CD4-positive, alpha-beta memory T cell (primary cell): ENCODE results near the gene STRN. TPM values are rescaled to one million over a fixed set of nuclear protein-coding genes. Genes with fewer than 3 reads are reported as not detected.
A peak's percentile ranks its signal among the peaks of the same experiment; 100 is the strongest.
"Not testable (repeated sequence)": the region's sequence is repeated elsewhere in the genome, so short reads cannot be mapped to it uniquely, and the experiment has no call there.

ENCODE experiments used
- CTCF ChIA-PET: fragments of 350-600 bp; sonication (Branson Sonifier 250); formaldehyde crosslinking; loops from one replicate; lab custom pipeline; 2021; ENCODE audit warnings: inconsistent platforms; ENCODE audit not compliant: partially characterized antibody; lab: Charles Lee
- POLR2A ChIA-PET: fragments of 350-600 bp; sonication (Branson Sonifier 250); formaldehyde crosslinking; loops from one replicate; lab custom pipeline; 2021; ENCODE audit not compliant: partially characterized antibody; lab: Charles Lee
- DNase-seq, 5 donors: peaks; one replicate each; pipeline versions ENCODE4 v3.0.0 to v3.0.0-alpha.2; 2020 to 2022; ENCODE audit warnings: mixed read lengths in 1 of 5
- H3K27ac ChIP-seq: one replicate; pipeline ENCODE4 v1.7.0; 2013; ENCODE audit warnings: low read depth, low read length
- H3K27me3 ChIP-seq: 2 replicates; pipeline ENCODE4 v1.7.0; 2013; ENCODE audit warnings: mild to moderate bottlenecking, low read length, moderate library complexity; ENCODE audit not compliant: insufficient read depth
- H3K36me3 ChIP-seq: 2 replicates; pipeline ENCODE4 v1.7.0; 2013; ENCODE audit warnings: mild to moderate bottlenecking, low read length, moderate library complexity; ENCODE audit not compliant: insufficient read depth
- H3K4me1 ChIP-seq: 2 replicates; pipeline ENCODE4 v1.7.0; 2013; ENCODE audit warnings: mild to moderate bottlenecking, low read length, moderate library complexity; ENCODE audit not compliant: insufficient read depth
- H3K4me3 ChIP-seq, 2 donors: one replicate each; pipeline ENCODE4 v1.7.0; 2013; ENCODE audit warnings: low read length in 2 of 2, mild to moderate bottlenecking in 1 of 2
- H3K9me3 ChIP-seq, 2 donors: one replicate each; pipeline ENCODE4 v1.7.0; 2013; ENCODE audit warnings: low read length in 2 of 2, control low read depth in 1 of 2; ENCODE audit not compliant: control insufficient read depth in 1 of 2
- H3K27ac Mint-ChIP-seq, 7 donors: one replicate each; pipeline ENCODE4 v1.8.0; 2020 to 2021; ENCODE audit warnings: mixed read lengths in 7 of 7, mild to moderate bottlenecking in 6 of 7, inconsistent platforms in 3 of 7, moderate library complexity in 3 of 7
- H3K27me3 Mint-ChIP-seq, 2 donors: one replicate each; pipeline ENCODE4 v1.8.0; 2020 to 2021; ENCODE audit warnings: mixed read lengths in 2 of 2
- H3K36me3 Mint-ChIP-seq, 2 donors: one replicate each; pipeline ENCODE4 v1.8.0; 2020 to 2021; ENCODE audit warnings: mixed read lengths in 2 of 2, inconsistent platforms in 1 of 2, mild to moderate bottlenecking in 1 of 2
- H3K4me1 Mint-ChIP-seq, 4 donors: one replicate each; pipeline ENCODE4 v1.8.0; 2020 to 2021; ENCODE audit warnings: mixed read lengths in 4 of 4, mild to moderate bottlenecking in 1 of 4
- H3K4me3 Mint-ChIP-seq, 8 donors: one replicate each; pipeline ENCODE4 v1.8.0; 2020 to 2021; ENCODE audit warnings: mixed read lengths in 8 of 8, mild to moderate bottlenecking in 7 of 8, moderate library complexity in 6 of 8, inconsistent platforms in 3 of 8
- H3K9me3 Mint-ChIP-seq, 8 donors: one replicate each; pipeline ENCODE4 v1.8.0; 2020 to 2021; ENCODE audit warnings: mixed read lengths in 8 of 8, mild to moderate bottlenecking in 5 of 8, inconsistent platforms in 3 of 8, moderate library complexity in 1 of 8
- intact Hi-C: fragments of 100-400 bp; cut with micrococcal nuclease; formaldehyde crosslinking; loops from one replicate; pipeline ENCODE4 v1.15.1; 2023
- polyA plus RNA-seq, 2 donors: library from polyadenylated mRNA; unstranded; fragments of 300-500 nt; fragmentation: Illumina TruSeq; gene quantifications; one replicate each; pipeline ENCODE4 v1.2.3, GENCODE V29; 2021
- total RNA-seq, 2 experiments: library from RNA; stranded (reverse); gene quantifications; one replicate each; pipeline ENCODE4 v1.2.3, GENCODE V29; 2021

Gene STRN
- total and polyA plus RNA-seq, 4 experiments from 2014 or later, result 6.7 to 33.4 (median 19.6) TPM

DNA sequence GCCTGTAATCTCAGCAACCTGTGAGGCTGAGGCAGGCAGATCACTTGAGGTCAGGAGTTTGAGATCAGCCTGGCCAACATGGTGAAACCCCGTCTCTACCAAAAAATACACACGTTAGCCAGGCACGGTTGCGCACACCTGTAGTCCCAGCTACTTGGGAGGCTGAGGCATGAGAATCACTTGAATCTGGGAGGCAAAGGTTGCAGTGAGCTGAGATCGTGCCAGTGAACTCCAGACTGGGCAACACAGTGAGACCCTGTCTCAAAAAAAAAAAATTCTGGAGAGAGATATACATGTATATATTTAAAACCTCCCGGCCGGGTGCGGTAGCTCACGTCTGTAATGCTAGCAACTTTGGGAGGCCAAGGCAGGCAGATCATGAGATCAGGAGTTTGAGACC, 33.1 kb upstream of the STRN start:
- H3K4me3 Mint-ChIP-seq, H3K27me3 ChIP-seq, H3K4me1 Mint-ChIP-seq, H3K4me3 ChIP-seq, H3K27ac ChIP-seq, H3K27ac Mint-ChIP-seq, CTCF ChIA-PET, H3K9me3 Mint-ChIP-seq, intact Hi-C loops, H3K9me3 ChIP-seq, H3K27me3 Mint-ChIP-seq, H3K4me1 ChIP-seq, POLR2A ChIA-PET, DNase-seq: not testable (repeated sequence)
- peaks cover 30% of the 10 kb centered on the region for H3K36me3 ChIP-seq
- peaks cover 37 to 63% of the 10 kb centered on the region in 2 donors for H3K36me3 Mint-ChIP-seq

DNA sequence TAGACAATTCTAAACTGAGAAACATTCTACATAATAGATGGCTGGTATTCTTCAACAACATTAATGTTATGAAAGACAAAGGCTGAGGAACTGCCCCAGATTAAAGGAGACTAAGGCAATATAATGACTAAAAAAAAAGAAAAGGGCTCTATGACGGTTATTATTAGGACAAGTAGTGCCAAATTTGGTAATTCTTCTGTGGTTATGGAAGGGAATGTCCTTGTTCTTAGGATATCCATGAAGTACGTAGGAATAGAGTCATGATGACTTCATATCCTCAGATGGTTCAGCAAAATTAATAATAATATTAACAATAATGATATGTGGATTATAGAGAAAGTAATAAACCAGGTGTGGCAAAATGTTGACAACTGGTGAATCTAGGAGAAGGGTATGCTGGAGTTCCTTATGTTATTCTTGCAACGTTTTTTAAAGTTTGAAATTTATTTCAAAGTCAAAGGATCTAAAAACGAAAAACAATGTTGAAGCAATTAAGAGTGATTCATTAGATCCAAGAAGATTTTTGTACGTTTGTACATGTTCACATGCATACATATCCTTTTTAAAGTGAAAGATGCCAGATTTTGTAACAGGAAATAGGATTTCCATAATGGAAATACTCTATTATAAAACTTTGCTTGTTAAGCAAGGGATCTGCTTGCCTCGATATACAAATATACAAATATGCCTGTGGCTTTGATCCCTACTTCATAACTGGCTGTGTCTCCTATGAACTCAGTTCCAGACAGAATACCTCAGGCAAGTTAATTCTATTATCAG, 27.7 kb upstream of the STRN start:
- DNase-seq, result no peak
- no peaks in the 10 kb centered on the region for H3K9me3 ChIP-seq
- POLR2A ChIA-PET, result no interaction called here
- CTCF ChIA-PET, result interaction anchor here (0.7 kb wide), 1 partner anchor 802 kb away, joined by 3 read pairs; no protein-coding TSS in a partner anchor
- no peak overlapping the region for H3K4me3 ChIP-seq
- H3K4me1 ChIP-seq, result no peaks in the 10 kb centered on the region
- H3K9me3 Mint-ChIP-seq, result no peaks in the 10 kb centered on the region
- no peak overlapping the region for H3K4me3 Mint-ChIP-seq
- peaks cover 4% of the 10 kb centered on the region for H3K36me3 ChIP-seq
- no peak overlapping the region for H3K27ac Mint-ChIP-seq
- intact Hi-C loops, result no loop called here
- peaks cover 34 to 37% of the 10 kb centered on the region in 2 donors for H3K36me3 Mint-ChIP-seq
- no peak overlapping the region for H3K27ac ChIP-seq
- H3K27me3 Mint-ChIP-seq, result no peaks in the 10 kb centered on the region
- no peaks in the 10 kb centered on the region for H3K27me3 ChIP-seq
- H3K4me1 Mint-ChIP-seq, result peaks cover 0 to 1% (median 0%) of the 10 kb centered on the region in 4 donors

DNA sequence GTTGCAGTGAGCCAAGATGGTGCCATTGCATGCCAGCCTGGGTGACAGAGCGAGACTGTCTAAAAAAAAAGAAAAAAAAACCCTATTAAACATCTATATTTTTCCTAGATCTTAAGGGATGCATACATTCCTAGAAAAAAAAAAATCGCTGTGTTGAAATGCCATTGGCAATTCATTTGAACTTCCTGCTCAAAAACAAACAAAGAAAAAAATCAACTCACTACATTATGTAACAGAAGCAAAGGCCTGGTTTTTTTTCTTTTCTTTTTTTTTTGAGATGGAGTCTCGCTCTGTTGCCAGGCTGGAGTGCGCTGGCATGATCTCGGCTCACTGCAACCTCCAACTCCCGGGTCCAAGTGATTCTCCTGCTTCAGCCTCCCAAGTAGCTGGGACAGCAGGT, 21.7 kb upstream of the STRN start:
- Histone ChIP-seq H3K27ac (no peak overlapping the region), H3K27me3 (no peaks in the 10 kb centered on the region), H3K9me3 (no peaks in the 10 kb centered on the region), H3K4me3 (no peak overlapping the region), H3K36me3 (no peaks in the 10 kb centered on the region), H3K4me1 (no peaks in the 10 kb centered on the region)
- CTCF ChIA-PET, result no interaction called here
- H3K27ac Mint-ChIP-seq, result no peak overlapping the region
- H3K4me3 Mint-ChIP-seq, result no peak overlapping the region
- H3K36me3 Mint-ChIP-seq, result peaks cover 20 to 34% of the 10 kb centered on the region in 2 donors
- H3K9me3 Mint-ChIP-seq, result no peaks in the 10 kb centered on the region
- intact Hi-C loops, result no loop called here
- POLR2A ChIA-PET, result no interaction called here
- H3K4me1 Mint-ChIP-seq, result peaks cover 0 to 1% (median 0%) of the 10 kb centered on the region in 4 donors
- no peaks in the 10 kb centered on the region for H3K27me3 Mint-ChIP-seq
- DNase-seq, result no peak

DNA sequence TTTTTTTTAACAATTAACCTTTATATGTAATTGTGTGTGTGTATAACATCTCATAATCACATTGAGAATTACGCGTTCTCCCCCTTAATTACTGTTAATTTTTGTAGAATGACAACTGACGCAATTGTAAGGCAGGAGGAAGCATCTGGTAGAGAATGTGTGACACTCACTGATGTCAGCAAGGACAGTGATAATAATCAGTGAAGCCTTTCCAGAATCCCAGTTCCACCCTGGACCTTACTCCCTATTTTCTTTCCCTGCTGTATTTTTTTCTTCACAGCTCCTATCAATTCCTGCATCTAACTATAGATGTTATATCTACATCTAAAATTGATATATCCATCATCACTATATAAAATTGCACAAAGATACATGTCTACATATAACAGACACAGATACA, 16.1 kb upstream of the STRN start:
- Histone ChIP-seq H3K36me3 (peaks cover 6% of the 10 kb centered on the region), H3K27me3 (no peaks in the 10 kb centered on the region), H3K4me1 (no peaks in the 10 kb centered on the region), H3K9me3 (no peaks in the 10 kb centered on the region), H3K4me3 (no peak overlapping the region), H3K27ac (no peak overlapping the region)
- Mint-ChIP-seq H3K27ac (peak overlapping the region in 1 of 7 donors; percentile 15), H3K4me3 (no peak overlapping the region), H3K27me3 (no peaks in the 10 kb centered on the region), H3K4me1 (no peaks in the 10 kb centered on the region), H3K9me3 (peaks cover 0 to 5% (median 0%) of the 10 kb centered on the region in 8 donors), H3K36me3 (peaks cover 30 to 38% of the 10 kb centered on the region in 2 donors)
- DNase-seq, result no peak
- ChIA-PET POLR2A (interaction anchor here (0.7 to 4.3 kb wide), 2 partner anchors 13 to 15 kb away, joined by 3 to 17 read pairs; partner anchors contain the start of gene STRN), CTCF (no interaction called here)
- intact Hi-C loops, result no loop called here

DNA sequence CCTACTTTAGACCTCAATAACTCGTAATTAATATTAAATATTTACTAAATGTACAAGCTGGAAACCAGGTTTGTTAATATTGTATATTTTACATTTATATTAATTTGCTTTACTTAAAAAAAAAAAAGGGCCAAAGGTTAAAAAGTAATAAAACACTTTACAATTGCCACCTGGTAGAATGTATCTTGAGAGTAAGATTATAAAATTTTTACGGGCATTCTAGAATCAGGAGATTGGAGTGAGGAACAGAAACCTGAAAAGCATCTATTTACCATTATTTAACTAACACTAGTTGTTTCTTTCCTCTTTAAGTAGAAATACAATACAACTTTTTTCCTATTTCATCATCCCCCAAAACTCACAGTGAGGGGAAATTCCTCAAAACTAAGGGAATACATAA, 15.6 kb upstream of the STRN start:
- no peak for DNase-seq
- intact Hi-C loops, result no loop called here
- Mint-ChIP-seq H3K36me3 (peaks cover 30 to 38% of the 10 kb centered on the region in 2 donors), H3K4me1 (no peaks in the 10 kb centered on the region), H3K4me3 (no peak overlapping the region), H3K27ac (no peak overlapping the region), H3K9me3 (peaks cover 0 to 5% (median 0%) of the 10 kb centered on the region in 8 donors), H3K27me3 (no peaks in the 10 kb centered on the region)
- Histone ChIP-seq H3K9me3 (no peaks in the 10 kb centered on the region), H3K36me3 (peaks cover 6% of the 10 kb centered on the region), H3K27ac (no peak overlapping the region), H3K4me3 (no peak overlapping the region), H3K4me1 (no peaks in the 10 kb centered on the region), H3K27me3 (no peaks in the 10 kb centered on the region)
- ChIA-PET CTCF (no interaction called here), POLR2A (interaction anchor here (0.7 to 4.3 kb wide), 2 partner anchors 12 to 15 kb away, joined by 3 to 17 read pairs; partner anchors contain the start of gene STRN)

DNA sequence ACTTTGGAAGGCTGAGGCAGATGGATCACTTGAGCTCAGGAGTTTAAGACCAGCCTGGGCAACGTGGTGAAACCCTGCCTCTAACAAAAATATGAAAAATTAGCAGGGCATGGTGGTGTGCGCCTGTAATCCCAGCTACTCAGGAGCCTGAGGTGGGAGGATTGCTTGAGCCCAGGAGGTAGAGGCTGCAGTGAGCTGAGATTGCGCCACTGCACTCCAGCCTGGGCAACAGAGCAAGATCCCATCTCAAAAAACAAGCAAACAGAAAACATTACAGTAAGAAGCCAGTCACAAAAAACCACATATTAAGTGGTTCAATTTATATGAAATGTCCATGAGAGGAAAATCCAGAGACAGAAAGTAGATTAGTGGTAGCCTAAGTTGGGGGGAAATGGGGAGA, 12.7 kb upstream of the STRN start:
- H3K4me3 ChIP-seq, H3K9me3 ChIP-seq, H3K36me3 ChIP-seq, H3K27me3 Mint-ChIP-seq, H3K4me1 Mint-ChIP-seq, H3K9me3 Mint-ChIP-seq, intact Hi-C loops, CTCF ChIA-PET, H3K27ac ChIP-seq, H3K4me3 Mint-ChIP-seq, H3K27me3 ChIP-seq, DNase-seq, H3K4me1 ChIP-seq: not testable (repeated sequence)
- POLR2A ChIA-PET, result interaction anchor here (0.8 kb wide), 1 partner anchor 12 kb away, joined by 3 read pairs; the partner anchor contains the start of gene STRN
- peak overlapping the region in 1 of 7 donors; percentile 29 for H3K27ac Mint-ChIP-seq
- H3K36me3 Mint-ChIP-seq, result peaks cover 24 to 26% of the 10 kb centered on the region in 2 donors

DNA sequence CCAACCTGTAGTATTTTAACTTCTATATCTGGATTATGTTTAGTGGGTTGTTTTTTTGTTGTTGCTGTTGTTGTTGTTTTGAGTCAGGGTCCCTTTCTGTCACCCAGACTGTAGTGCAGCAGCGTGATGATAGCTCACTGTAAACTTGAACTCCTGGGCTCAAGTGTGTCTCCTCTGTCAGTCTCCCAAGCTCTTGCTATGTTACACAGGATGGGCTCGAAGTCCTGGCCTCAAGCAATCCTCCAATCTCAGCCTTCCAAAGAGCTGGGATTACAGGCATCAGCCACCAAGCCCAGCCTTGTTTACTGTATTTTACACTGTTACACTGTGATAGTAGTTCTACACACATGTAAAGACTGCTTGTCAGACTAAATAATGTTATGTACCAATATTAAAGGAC, 9.7 kb upstream of the STRN start:
- H3K27ac Mint-ChIP-seq, result peak overlapping the region in 2 of 7 donors; percentile 24 to 48
- no peaks in the 10 kb centered on the region for H3K27me3 ChIP-seq
- no peaks in the 10 kb centered on the region for H3K27me3 Mint-ChIP-seq
- H3K9me3 ChIP-seq, result no peaks in the 10 kb centered on the region
- no peak overlapping the region for H3K4me3 Mint-ChIP-seq
- H3K27ac ChIP-seq, result no peak overlapping the region
- H3K36me3 Mint-ChIP-seq, result peaks cover 17 to 21% of the 10 kb centered on the region in 2 donors
- no peak overlapping the region for H3K4me3 ChIP-seq
- H3K4me1 Mint-ChIP-seq, result no peaks in the 10 kb centered on the region
- no peak for DNase-seq
- H3K4me1 ChIP-seq, result no peaks in the 10 kb centered on the region
- peaks cover 6% of the 10 kb centered on the region for H3K36me3 ChIP-seq
- ChIA-PET POLR2A (interaction anchor here (1.9 kb wide), 1 partner anchor 10 kb away, joined by 11 read pairs; the partner anchor contains the start of gene STRN), CTCF (interaction anchor here (1.1 kb wide), 1 partner anchor 9 kb away, joined by 3 read pairs; no protein-coding TSS in a partner anchor)
- peaks cover 0 to 5% (median 0%) of the 10 kb centered on the region in 8 donors for H3K9me3 Mint-ChIP-seq
- intact Hi-C loops, result no loop called here
